Kidney epithelial cell (primary cell): ENCODE data around the gene PRRX1. TPM values are rescaled to one million over a fixed set of nuclear protein-coding genes. Genes with fewer than 3 reads are reported as not detected.

Experiments used
- DNase-seq: peaks from one replicate; pipeline ENCODE4 v3.0.0-alpha.2; 2010; ENCODE audit warnings: low read depth
- H3K27me3 ChIP-seq: 2 replicates; pipeline ENCODE4 v1.6.0; 2011; ENCODE audit warnings: low read length; ENCODE audit not compliant: control insufficient read depth, insufficient read depth
- H3K36me3 ChIP-seq: 2 replicates; pipeline ENCODE4 v1.5.1; 2011; ENCODE audit warnings: low read length; ENCODE audit not compliant: control insufficient read depth, insufficient read depth
- H3K4me3 ChIP-seq: 2 replicates; pipeline ENCODE4 v1.5.1; 2011; ENCODE audit warnings: low read depth, mild to moderate bottlenecking, control low read depth, low read length
- CTCF ChIP-seq: IDR thresholded peaks from 2 replicates; pipeline ENCODE4 v1.5.1; 2011; ENCODE audit warnings: mild to moderate bottlenecking, moderate library complexity, low read length, control low read depth, inconsistent platforms; ENCODE audit not compliant: insufficient read depth, poor library complexity, severe bottlenecking
- total RNA-seq: library from RNA; depleted of rRNA; stranded (reverse); fragments of >200 nt; gene quantifications from 2 replicates; pipeline ENCODE4 v1.2.3, GENCODE V29; 2015

PRRX1 gene
- total RNA-seq, 1 donor from 2014 or later, result 2.9 TPM

- peak; percentile 12 for DNase-seq
- no peaks in the 10 kb centered on the region for H3K36me3 ChIP-seq
- H3K27me3 ChIP-seq, result no peaks in the 10 kb centered on the region
- TF ChIP-seq CTCF, result no peak
- H3K4me3 ChIP-seq, result no peak overlapping the region
Observed at GRCh38 chr1:170623171-170623570, 40.8 kb upstream of the PRRX1 start.

DNA sequence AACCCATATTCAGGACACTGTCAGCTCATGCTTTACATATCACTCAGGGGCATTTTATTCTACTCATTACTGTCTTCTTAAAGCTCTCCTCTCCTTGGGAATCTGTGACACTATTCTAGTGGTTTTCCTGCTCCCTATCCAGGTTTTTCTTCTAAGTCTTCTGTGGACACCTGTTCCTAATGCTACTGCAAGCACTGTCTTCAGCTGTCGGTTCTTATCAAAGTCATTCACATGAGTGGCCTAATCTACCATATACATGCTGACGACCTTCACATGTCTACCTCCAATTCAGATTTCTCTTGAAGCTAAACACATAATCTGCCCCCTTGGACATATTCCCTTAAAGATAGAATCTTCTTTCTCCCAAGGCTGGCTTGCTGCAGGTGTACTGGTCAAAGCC lies 39.8 kb upstream of the PRRX1 start:
- DNase-seq, result no peak
- H3K27me3 ChIP-seq, result no peaks in the 10 kb centered on the region
- no peaks in the 10 kb centered on the region for H3K36me3 ChIP-seq
- no peak overlapping the region for H3K4me3 ChIP-seq
- TF ChIP-seq CTCF, result no peak

DNA sequence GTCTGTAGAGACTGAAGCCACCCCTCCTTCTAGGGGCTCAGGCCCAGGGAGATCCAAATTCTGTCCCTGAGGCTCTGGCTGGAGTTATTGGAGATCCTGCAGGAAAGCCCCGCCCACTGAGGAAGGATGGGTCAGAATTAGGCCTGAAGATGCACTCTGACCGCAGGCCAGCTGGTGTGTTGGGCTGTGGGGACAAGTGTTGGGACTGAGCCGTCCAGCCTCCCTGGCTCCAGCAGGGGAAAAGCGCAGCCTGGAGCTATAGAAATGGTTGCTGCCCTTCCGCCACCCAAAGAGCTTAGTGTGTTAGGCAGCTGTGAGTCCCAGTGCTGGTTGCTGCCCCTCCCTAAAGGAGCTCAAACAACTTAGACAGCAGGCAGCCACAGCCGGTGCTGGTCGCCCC lies 33.0 kb upstream of the PRRX1 start:
- Histone ChIP-seq H3K27me3 (no peaks in the 10 kb centered on the region), H3K4me3 (no peak overlapping the region), H3K36me3 (no peaks in the 10 kb centered on the region)
- TF ChIP-seq CTCF, result no peak
- DNase-seq, result no peak

DNA sequence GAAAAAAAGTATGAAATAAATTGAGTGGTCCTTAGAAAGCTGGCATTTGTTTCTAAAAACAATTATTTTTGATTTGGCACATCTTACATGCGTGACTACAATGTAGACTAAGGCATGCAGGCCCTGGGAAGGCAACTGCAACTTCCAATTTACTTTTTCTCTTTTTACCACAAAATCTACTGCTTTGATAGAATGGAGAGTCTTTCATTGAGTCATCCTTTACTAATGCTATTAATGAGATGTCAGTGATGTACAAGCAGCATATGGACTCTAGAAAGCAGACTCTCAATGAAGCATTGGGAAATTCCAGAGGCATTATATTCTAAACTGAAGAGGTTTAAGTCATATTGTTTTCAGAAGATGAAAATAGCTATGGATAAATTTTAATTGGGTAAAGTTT lies 29.6 kb upstream of the PRRX1 start:
- TF ChIP-seq CTCF, result no peak
- H3K36me3 ChIP-seq, result no peaks in the 10 kb centered on the region
- H3K27me3 ChIP-seq, result no peaks in the 10 kb centered on the region
- no peak overlapping the region for H3K4me3 ChIP-seq
- no peak for DNase-seq

GRCh38 chr1:170634824-170635410 lies 29.0 kb upstream of the PRRX1 start:
- no peak for TF ChIP-seq CTCF
- no peak overlapping the region for H3K4me3 ChIP-seq
- no peak for DNase-seq
- H3K36me3 ChIP-seq, result no peaks in the 10 kb centered on the region
- no peaks in the 10 kb centered on the region for H3K27me3 ChIP-seq

DNA sequence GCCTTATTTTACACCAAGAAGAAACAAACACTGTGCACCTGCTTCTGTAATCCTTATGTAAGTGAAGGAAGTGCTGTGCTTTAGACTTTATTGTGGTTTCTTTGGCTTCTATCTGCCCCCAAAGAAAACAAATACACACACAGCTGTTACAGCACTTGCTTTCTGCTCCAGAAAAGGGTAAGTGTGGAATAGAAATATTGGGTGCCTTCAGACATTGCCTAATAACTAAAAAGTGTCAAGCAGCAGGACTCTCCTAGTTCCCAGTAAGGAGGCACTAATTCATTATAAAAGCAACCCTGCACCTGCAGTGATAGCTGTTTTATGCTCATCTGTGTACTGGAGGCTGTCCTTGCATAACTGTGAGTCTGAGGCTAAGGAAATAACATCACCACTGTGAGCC lies 23.4 kb upstream of the PRRX1 start:
- no peak for DNase-seq
- H3K27me3 ChIP-seq, result no peaks in the 10 kb centered on the region
- no peak for TF ChIP-seq CTCF

More for the DNA sequence above, 23.4 kb upstream of the PRRX1 start:
- Histone ChIP-seq H3K4me3 (no peak overlapping the region), H3K36me3 (no peaks in the 10 kb centered on the region)
